GM18508 (cell line): ENCODE measurements around the gene PTPRG.

Source experiments
- ATAC-seq: cut with Tn5 transposase; IDR thresholded peaks from one replicate; pipeline ENCODE4 v1.9.1; 2021; ENCODE audit warnings: moderate number of reproducible peaks; ENCODE audit not compliant: insufficient read depth, unreplicated experiment

The PTPRG gene

GRCh38 chr3:61841111-61841845, 279.9 kb downstream of the PTPRG start:
- ATAC-seq, result no peak

- no peak for ATAC-seq
Observed at GRCh38 chr3:61841988-61842387, 280.6 kb downstream of the PTPRG start.

GRCh38 chr3:61844346-61844745, 283.0 kb downstream of the PTPRG start:
- no peak for ATAC-seq

GRCh38 chr3:61846488-61846887, 285.1 kb downstream of the PTPRG start:
- no peak for ATAC-seq

GRCh38 chr3:61847784-61848462, 286.6 kb downstream of the PTPRG start:
- no peak for ATAC-seq

- no peak for ATAC-seq
Observed at GRCh38 chr3:61848885-61849284, 287.5 kb downstream of the PTPRG start.

GRCh38 chr3:61853912-61854311, 292.5 kb downstream of the PTPRG start:
- ATAC-seq, result no peak

- no peak for ATAC-seq
Observed at GRCh38 chr3:61855211-61855610, 293.8 kb downstream of the PTPRG start.

- ATAC-seq, result no peak
Observed at GRCh38 chr3:61857297-61857696, 295.9 kb downstream of the PTPRG start.

- ATAC-seq, result no peak
Observed at GRCh38 chr3:61858054-61858453, 296.7 kb downstream of the PTPRG start.

- no peak for ATAC-seq
Observed at GRCh38 chr3:61861410-61861809, 300.0 kb downstream of the PTPRG start.

- no peak for ATAC-seq
Observed at GRCh38 chr3:61862614-61863289, 301.4 kb downstream of the PTPRG start.

GRCh38 chr3:61863579-61863978, 302.2 kb downstream of the PTPRG start:
- ATAC-seq, result no peak

- no peak for ATAC-seq
Observed at GRCh38 chr3:61864886-61865285, 303.5 kb downstream of the PTPRG start.

- no peak for ATAC-seq
Observed at GRCh38 chr3:61865466-61866152, 304.2 kb downstream of the PTPRG start.

- ATAC-seq, result no peak
Observed at GRCh38 chr3:61866153-61866542, 304.8 kb downstream of the PTPRG start.

GRCh38 chr3:61866961-61867461, 305.6 kb downstream of the PTPRG start:
- no peak for ATAC-seq

- no peak for ATAC-seq
Observed at GRCh38 chr3:61868499-61868898, 307.1 kb downstream of the PTPRG start.

- ATAC-seq, result no peak
Observed at GRCh38 chr3:61869371-61869770, 308.0 kb downstream of the PTPRG start.

GRCh38 chr3:61871644-61872043, 310.3 kb downstream of the PTPRG start:
- ATAC-seq, result no peak
